SK-N-SH (cell line): Measurements from ENCODE around the gene TBK1.
"Not testable (repeated sequence)": the region's sequence is repeated elsewhere in the genome, so short reads cannot be mapped to it uniquely, and the experiment has no call there.

ENCODE experiments used
- CTCF ChIP-seq: fragments of 200-600 bp; sonication (generic); IDR thresholded peaks from 2 replicates; pipeline ENCODE4 v1.6.1; 2017; ENCODE audit warnings: antibody characterized with exemption, mild to moderate bottlenecking, moderate library complexity
- EP300 ChIP-seq, 2 experiments: IDR thresholded peaks; 2 replicates each; pipeline versions ENCODE4 v1.4.0 to v1.6.1; 2012; ENCODE audit warnings: borderline replicate concordance in 1 of 2, low read depth in 1 of 2, low read length in 1 of 2
- EZH2phosphoT487 ChIP-seq: fragments of 200-600 bp; sonication (generic); IDR thresholded peaks from 2 replicates; pipeline ENCODE4 v1.6.1; 2017; ENCODE audit warnings: low read depth, mixed run types, mild to moderate bottlenecking, antibody characterized with exemption, moderate library complexity, borderline replicate concordance
- POLR2AphosphoS5 ChIP-seq: IDR thresholded peaks from 2 replicates; pipeline ENCODE4 v1.6.1; 2012; ENCODE audit warnings: low read depth, low read length
- RAD21 ChIP-seq: IDR thresholded peaks from 2 replicates; pipeline ENCODE4 v1.6.1; 2012; ENCODE audit warnings: mild to moderate bottlenecking, low read length
- RFX5 ChIP-seq: IDR thresholded peaks from 2 replicates; pipeline ENCODE4 v1.6.1; 2012; ENCODE audit warnings: mild to moderate bottlenecking, improper control_type of control experiment, low read length
- SMC3 ChIP-seq: IDR thresholded peaks from 2 replicates; pipeline ENCODE4 v1.6.1; 2012; ENCODE audit warnings: low read depth, low read length, improper control_type of control experiment
- YY1 ChIP-seq: IDR thresholded peaks from 2 replicates; pipeline ENCODE4 v1.4.0; 2012; ENCODE audit warnings: low read depth, mild to moderate bottlenecking

GRCh38 chr12:64542409-64543047 lies 90.6 kb downstream of the TBK1 start:
- not testable (repeated sequence) for TF ChIP-seq EP300 (IDR thresholded peaks at IDR 0.05; ENCODE audit: borderline replicate concordance in 1 of 2, low read depth in 1 of 2, low read length in 1 of 2); CTCF; RAD21; EZH2phosphoT487; POLR2AphosphoS5; RFX5; SMC3; YY1
